CD4-positive, alpha-beta T cell (primary cell): ENCODE results near the gene AKAP8L. TPM values are rescaled to one million over a fixed set of nuclear protein-coding genes. Genes with fewer than 3 reads are reported as not detected.
A peak's percentile ranks its signal among the peaks of the same experiment; 100 is the strongest.

ENCODE experiments used
- ATAC-seq: fragments of 200-7000 bp; cut with Tn5 transposase; one replicate; pipeline ENCODE4 v1.10.0; 2022; ENCODE audit warnings: mild to moderate bottlenecking; ENCODE audit not compliant: poor library complexity
- CTCF ChIA-PET: fragments of 350-600 bp; sonication (Branson Sonifier 250); formaldehyde crosslinking; loops from one replicate; lab custom pipeline; 2021; ENCODE audit warnings: antibody characterized with exemption, inconsistent platforms; lab: Charles Lee
- POLR2A ChIA-PET: fragments of 350-600 bp; sonication (Branson Sonifier 250); formaldehyde crosslinking; loops from one replicate; lab custom pipeline; 2021; ENCODE audit warnings: antibody characterized with exemption, inconsistent platforms; lab: Charles Lee
- DNase-seq, 14 experiments: peaks; one replicate each; pipeline ENCODE4 v3.0.0-alpha.2; 2013 to 2020; ENCODE audit warnings: mixed read lengths in 2 of 14
- H3K27ac ChIP-seq, 2 donors: one replicate each; pipeline versions ENCODE4 v1.5.1 to v1.7.0; 2013; ENCODE audit warnings: low read length in 2 of 2, low read depth in 1 of 2, mild to moderate bottlenecking in 1 of 2
- H3K27me3 ChIP-seq, 2 experiments: 1 replicate in 1 of 2; 2 replicates in 1 of 2; pipeline versions ENCODE4 v1.6.1 to v1.7.0; 2013; ENCODE audit warnings: low read length in 2 of 2, control low read depth in 1 of 2, mild to moderate bottlenecking in 1 of 2, moderate library complexity in 1 of 2; ENCODE audit not compliant: insufficient read depth in 2 of 2, control insufficient read depth in 1 of 2
- H3K36me3 ChIP-seq: one replicate; pipeline ENCODE4 v1.6.1; 2013; ENCODE audit warnings: low read length, control low read depth; ENCODE audit not compliant: insufficient read depth
- H3K4me1 ChIP-seq: one replicate; pipeline ENCODE4 v1.6.1; 2013; ENCODE audit warnings: low read length, control low read depth; ENCODE audit not compliant: insufficient read depth
- H3K4me3 ChIP-seq: one replicate; pipeline ENCODE4 v1.5.1; 2013; ENCODE audit warnings: mild to moderate bottlenecking, low read length, moderate library complexity
- H3K9me3 ChIP-seq, 2 experiments: 1 replicate in 1 of 2; 2 replicates in 1 of 2; pipeline versions ENCODE4 v1.6.1 to v1.7.0; 2013; ENCODE audit warnings: low read length in 2 of 2, mild to moderate bottlenecking in 2 of 2, control low read depth in 1 of 2, moderate library complexity in 1 of 2; ENCODE audit not compliant: control insufficient read depth in 1 of 2, insufficient read depth in 1 of 2
- H3K27ac Mint-ChIP-seq: one replicate; pipeline ENCODE4 v1.8.0; 2020; ENCODE audit warnings: mixed read lengths
- H3K27me3 Mint-ChIP-seq: one replicate; pipeline ENCODE4 v1.8.0; 2021; ENCODE audit warnings: mixed read lengths
- H3K36me3 Mint-ChIP-seq: one replicate; pipeline ENCODE4 v1.8.0; 2021; ENCODE audit warnings: low read depth, mixed read lengths
- H3K4me1 Mint-ChIP-seq: one replicate; pipeline ENCODE4 v1.8.0; 2021; ENCODE audit warnings: low read depth, mixed read lengths
- H3K4me3 Mint-ChIP-seq: one replicate; pipeline ENCODE4 v1.8.0; 2020; ENCODE audit warnings: mild to moderate bottlenecking, mixed read lengths
- H3K9me3 Mint-ChIP-seq: one replicate; pipeline ENCODE4 v1.8.0; 2020; ENCODE audit warnings: mixed read lengths
- intact Hi-C, 2 experiments: fragments of 100-400 bp; cut with DNase I in 1 of 2; cut with micrococcal nuclease in 1 of 2; formaldehyde crosslinking; loops; one replicate each; pipeline versions ENCODE4 v1.15.1 to v1.9.0; 2023 to 2025; cut with DNase I, micrococcal nuclease
- total RNA-seq, 174 experiments: library from RNA in 2 of 174; stranded (reverse) in 2 of 174; gene quantifications; one replicate each; pipeline ENCODE4 v1.2.3 and lab custom pipeline; 2021 to 2026
- TF ChIP-seq, protein P1 (sequence below): fragments of 200-600 bp; IDR thresholded peaks from one replicate; pipeline ENCODE4 v1.8.0; 2022; ENCODE audit warnings: antibody characterized with exemption, mild to moderate bottlenecking

Gene AKAP8L
- total RNA-seq, 2 experiments from 2014 or later = 157 to 162 TPM

DNA sequence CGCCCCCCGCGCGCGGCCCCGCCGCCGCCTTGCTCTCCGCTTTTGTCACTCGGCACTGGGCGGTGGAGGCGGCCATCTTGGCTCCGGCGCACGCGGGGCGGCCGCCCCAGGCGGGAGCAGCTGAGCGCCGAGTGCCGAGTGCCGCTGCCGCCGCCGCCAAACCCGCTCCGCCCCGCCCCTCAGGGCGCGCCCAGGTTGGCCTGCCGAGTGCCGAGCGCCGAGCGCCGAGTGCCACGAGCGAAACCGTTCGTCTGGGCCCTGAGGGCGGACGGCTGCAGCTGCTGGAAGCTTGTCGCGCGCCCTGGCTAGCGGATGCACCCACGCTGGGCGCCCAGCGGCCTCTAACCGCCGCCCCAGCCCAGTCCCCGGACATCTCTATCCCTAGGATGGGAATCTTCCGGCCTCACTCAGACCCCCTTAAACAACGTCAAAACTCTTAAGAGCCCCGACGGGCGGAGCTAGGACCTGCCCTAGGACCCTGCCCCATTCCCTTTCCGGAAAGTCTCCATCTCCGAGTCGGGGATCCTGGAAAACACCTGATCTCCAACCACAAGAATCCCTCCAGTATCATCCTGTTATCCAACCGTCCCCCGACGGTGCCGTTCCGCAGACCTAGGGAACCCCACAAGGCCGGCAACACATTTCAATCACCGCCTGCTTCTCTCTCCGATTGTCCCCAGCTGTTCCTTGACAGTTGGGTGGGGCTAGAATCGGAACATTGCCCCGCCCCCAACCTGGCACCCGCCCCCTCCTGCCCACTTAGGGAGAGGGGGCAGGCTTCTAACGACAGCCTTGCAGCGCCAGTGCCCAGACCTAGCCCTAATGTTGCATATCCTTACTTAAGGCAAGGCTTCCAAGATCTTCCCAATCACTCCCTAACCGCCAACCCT lies 14.1 kb upstream of the AKAP8L start:
- Histone ChIP-seq H3K27me3 (no peaks in the 10 kb centered on the region), H3K4me3 (peak overlapping the region; percentile 87), H3K4me1 (peaks cover 38% of the 10 kb centered on the region), H3K9me3 (no peaks in the 10 kb centered on the region), H3K27ac (peak overlapping the region; percentile 40 to 65), H3K36me3 (peaks cover 15% of the 10 kb centered on the region)
- Mint-ChIP-seq H3K9me3 (no peaks in the 10 kb centered on the region), H3K4me1 (peaks cover 28% of the 10 kb centered on the region), H3K36me3 (peaks cover 20% of the 10 kb centered on the region), H3K4me3 (peak overlapping the region; percentile 90), H3K27ac (peak overlapping the region; percentile 82), H3K27me3 (no peaks in the 10 kb centered on the region)
- POLR2A ChIA-PET = interaction anchor here (0.6 to 4.3 kb wide), 16 partner anchors 13 to 404 kb away, joined by 3 to 62 read pairs (median 6); partner anchors contain the start of genes AKAP8, AKAP8L and WIZ
- peak; percentile 85 to 97 (median 92) for DNase-seq
- CTCF ChIA-PET = interaction anchor here (0.9 to 2.4 kb wide), 4 partner anchors 12 to 340 kb away, joined by 3 to 20 read pairs (median 9); partner anchors contain the start of gene AKAP8L
- peak; percentile 94 for ATAC-seq
- TF ChIP-seq, protein P1, sequence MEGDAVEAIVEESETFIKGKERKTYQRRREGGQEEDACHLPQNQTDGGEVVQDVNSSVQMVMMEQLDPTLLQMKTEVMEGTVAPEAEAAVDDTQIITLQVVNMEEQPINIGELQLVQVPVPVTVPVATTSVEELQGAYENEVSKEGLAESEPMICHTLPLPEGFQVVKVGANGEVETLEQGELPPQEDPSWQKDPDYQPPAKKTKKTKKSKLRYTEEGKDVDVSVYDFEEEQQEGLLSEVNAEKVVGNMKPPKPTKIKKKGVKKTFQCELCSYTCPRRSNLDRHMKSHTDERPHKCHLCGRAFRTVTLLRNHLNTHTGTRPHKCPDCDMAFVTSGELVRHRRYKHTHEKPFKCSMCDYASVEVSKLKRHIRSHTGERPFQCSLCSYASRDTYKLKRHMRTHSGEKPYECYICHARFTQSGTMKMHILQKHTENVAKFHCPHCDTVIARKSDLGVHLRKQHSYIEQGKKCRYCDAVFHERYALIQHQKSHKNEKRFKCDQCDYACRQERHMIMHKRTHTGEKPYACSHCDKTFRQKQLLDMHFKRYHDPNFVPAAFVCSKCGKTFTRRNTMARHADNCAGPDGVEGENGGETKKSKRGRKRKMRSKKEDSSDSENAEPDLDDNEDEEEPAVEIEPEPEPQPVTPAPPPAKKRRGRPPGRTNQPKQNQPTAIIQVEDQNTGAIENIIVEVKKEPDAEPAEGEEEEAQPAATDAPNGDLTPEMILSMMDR = no peak
- intact Hi-C loops = loop anchor here (1.0 to 5.0 kb wide), 6 partner anchors 14 to 101 kb away; partner anchors contain the start of genes AKAP8 (in 1 of the 2), AKAP8L (in 1 of the 2), BRD4 (in 1 of the 2) and WIZ (in 1 of the 2)

DNA sequence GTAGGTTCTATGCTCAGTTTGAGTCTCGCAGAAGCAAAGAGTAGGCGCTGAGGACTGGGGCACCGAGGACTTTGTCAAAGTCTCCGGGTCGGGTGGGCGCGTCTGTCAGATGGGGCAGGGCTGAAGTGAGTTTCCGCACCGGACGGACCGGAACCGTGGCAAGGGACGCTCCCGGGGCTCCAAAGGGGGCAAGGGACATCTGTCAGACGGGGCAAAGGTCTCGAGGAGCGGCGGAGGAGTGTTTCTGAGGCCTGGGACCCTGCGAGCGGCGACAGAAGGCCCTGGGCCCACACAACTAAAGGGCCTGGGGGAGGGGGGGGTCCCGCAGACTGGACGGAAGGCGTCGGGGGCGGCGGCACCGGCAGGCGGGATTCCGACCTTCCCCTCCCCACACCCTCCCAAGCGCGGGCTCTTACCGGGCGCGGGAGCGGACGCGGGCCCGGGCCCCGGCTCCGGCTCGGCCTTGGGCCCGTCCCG lies 13.3 kb upstream of the AKAP8L start:
- ATAC-seq (peak; percentile 4), DNase-seq (peak in 3 of 14 experiments; percentile 19 to 50 (median 28))
- H3K9me3 ChIP-seq = peaks cover 0 to 2% of the 10 kb centered on the region in 2 experiments
- H3K4me3 ChIP-seq = peak overlapping the region; percentile 87
- TF ChIP-seq, protein P1 = no peak
- POLR2A ChIA-PET = interaction anchor here (0.6 to 4.3 kb wide), 13 partner anchors 13 to 405 kb away, joined by 3 to 62 read pairs (median 8); partner anchors contain the start of genes AKAP8, AKAP8L and WIZ
- peaks cover 40% of the 10 kb centered on the region for H3K4me1 ChIP-seq
- H3K27ac ChIP-seq = peak overlapping the region in 1 of 2 donors; percentile 60
- Mint-ChIP-seq H3K4me1 (peaks cover 28% of the 10 kb centered on the region), H3K4me3 (peak overlapping the region; percentile 99), H3K36me3 (peaks cover 26% of the 10 kb centered on the region), H3K27me3 (no peaks in the 10 kb centered on the region), H3K27ac (peak overlapping the region; percentile 88), H3K9me3 (no peaks in the 10 kb centered on the region)
- CTCF ChIA-PET = interaction anchor here (0.9 to 2.4 kb wide), 4 partner anchors 13 to 340 kb away, joined by 3 to 20 read pairs (median 10); partner anchors contain the start of gene AKAP8L
- peaks cover 23% of the 10 kb centered on the region for H3K36me3 ChIP-seq
- intact Hi-C loops = loop anchor here (1.0 to 5.0 kb wide), 6 partner anchors 13 to 100 kb away; partner anchors contain the start of genes AKAP8 (in 1 of the 2), AKAP8L (in 1 of the 2), BRD4 (in 1 of the 2) and WIZ (in 1 of the 2)
- no peaks in the 10 kb centered on the region for H3K27me3 ChIP-seq
